HUES6 (cell line): ENCODE measurements around the gene JKAMP.
"Not testable (repeated sequence)": the region's sequence is repeated elsewhere in the genome, so short reads cannot be mapped to it uniquely, and the experiment has no call there.

Experiments
- H3K27ac ChIP-seq: 2 replicates; pipeline ENCODE4 v1.7.0; 2013; ENCODE audit warnings: low read depth, mild to moderate bottlenecking, low read length, inconsistent platforms
- H3K27me3 ChIP-seq: 2 replicates; pipeline ENCODE4 v1.6.1; 2013; ENCODE audit warnings: low read length; ENCODE audit not compliant: control insufficient read depth, insufficient read depth
- H3K36me3 ChIP-seq: 2 replicates; pipeline ENCODE4 v1.6.1; 2013; ENCODE audit warnings: low read length; ENCODE audit not compliant: control insufficient read depth, insufficient read depth
- H3K4me1 ChIP-seq: 2 replicates; pipeline ENCODE4 v1.6.1; 2013; ENCODE audit warnings: low read length; ENCODE audit not compliant: control insufficient read depth, insufficient read depth
- H3K4me3 ChIP-seq: 2 replicates; pipeline ENCODE4 v1.5.1; 2013; ENCODE audit warnings: low read depth, low read length
- H3K9ac ChIP-seq: one replicate; pipeline ENCODE4 v1.6.1; 2013; ENCODE audit warnings: mild to moderate bottlenecking, low read length
- H3K9me3 ChIP-seq: 2 replicates; pipeline ENCODE4 v1.6.1; 2013; ENCODE audit warnings: low read depth, low read length; ENCODE audit not compliant: control insufficient read depth, insufficient read depth

Gene JKAMP

GRCh38 chr14:59483819-59484638, at the start of gene JKAMP, which contains the start of gene L3HYPDH:
Gene JKAMP, plus strand, starts transcription at chr14:59484517. Its CDS starts 73 bp downstream, at chr14:59484590.
Gene L3HYPDH, minus strand, starts transcription at chr14:59484408. Its CDS starts 92 bp downstream, at chr14:59484316.
- H3K4me1 ChIP-seq, result peaks cover 13% of the 10 kb centered on the region

GRCh38 chr14:59435101-59435500, 49.2 kb upstream of the JKAMP start:
- Histone ChIP-seq H3K4me1 (no peaks in the 10 kb centered on the region), H3K9ac (no peak overlapping the region), H3K9me3 (no peaks in the 10 kb centered on the region), H3K36me3 (no peaks in the 10 kb centered on the region), H3K27me3 (no peaks in the 10 kb centered on the region), H3K27ac (no peak overlapping the region), H3K4me3 (no peak overlapping the region)

More at GRCh38 chr14:59483819-59484638, at the start of gene JKAMP, which contains the start of gene L3HYPDH:
- Histone ChIP-seq H3K9me3 (no peaks in the 10 kb centered on the region), H3K27me3 (no peaks in the 10 kb centered on the region), H3K36me3 (peaks cover 18% of the 10 kb centered on the region), H3K4me3 (peak within 1 kb of the TSS; percentile 83), H3K9ac (peak within 1 kb of the TSS; percentile 84), H3K27ac (peak within 1 kb of the TSS; percentile 73)

- H3K36me3 ChIP-seq, result no peaks in the 10 kb centered on the region
- no peaks in the 10 kb centered on the region for H3K9me3 ChIP-seq
- no peaks in the 10 kb centered on the region for H3K4me1 ChIP-seq
- no peak overlapping the region for H3K27ac ChIP-seq
- H3K27me3 ChIP-seq, result no peaks in the 10 kb centered on the region
- no peak overlapping the region for H3K4me3 ChIP-seq
- H3K9ac ChIP-seq, result no peak overlapping the region
Observed at GRCh38 chr14:59435987-59436386, 48.3 kb upstream of the JKAMP start.

GRCh38 chr14:59438195-59438647, 46.1 kb upstream of the JKAMP start:
- Histone ChIP-seq H3K4me1 (no peaks in the 10 kb centered on the region), H3K27ac (no peak overlapping the region), H3K9ac (no peak overlapping the region)

GRCh38 chr14:59439256-59439965, 44.9 kb upstream of the JKAMP start:
- no peak overlapping the region for H3K27ac ChIP-seq
- H3K9ac ChIP-seq, result no peak overlapping the region
- no peaks in the 10 kb centered on the region for H3K27me3 ChIP-seq
- no peaks in the 10 kb centered on the region for H3K36me3 ChIP-seq
- H3K4me3 ChIP-seq, result no peak overlapping the region
- no peaks in the 10 kb centered on the region for H3K9me3 ChIP-seq
- no peaks in the 10 kb centered on the region for H3K4me1 ChIP-seq

More at GRCh38 chr14:59438195-59438647, 46.1 kb upstream of the JKAMP start:
- Histone ChIP-seq H3K27me3 (no peaks in the 10 kb centered on the region), H3K9me3 (no peaks in the 10 kb centered on the region), H3K36me3 (no peaks in the 10 kb centered on the region), H3K4me3 (no peak overlapping the region)

GRCh38 chr14:59448673-59449072, 35.6 kb upstream of the JKAMP start:
- H3K9me3 ChIP-seq, H3K36me3 ChIP-seq, H3K27me3 ChIP-seq, H3K9ac ChIP-seq, H3K4me1 ChIP-seq, H3K27ac ChIP-seq, H3K4me3 ChIP-seq: not testable (repeated sequence)

- Histone ChIP-seq H3K4me1 (no peaks in the 10 kb centered on the region), H3K9me3 (no peaks in the 10 kb centered on the region), H3K9ac (no peak overlapping the region), H3K27ac (no peak overlapping the region), H3K27me3 (no peaks in the 10 kb centered on the region), H3K4me3 (no peak overlapping the region), H3K36me3 (no peaks in the 10 kb centered on the region; the same call in 1 of the 2 replicates)
Observed at GRCh38 chr14:59450716-59451115, 33.6 kb upstream of the JKAMP start.

- Histone ChIP-seq H3K4me1 (no peaks in the 10 kb centered on the region), H3K9me3 (no peaks in the 10 kb centered on the region), H3K27ac (no peak overlapping the region), H3K9ac (no peak overlapping the region), H3K36me3 (no peaks in the 10 kb centered on the region; the same call in 1 of the 2 replicates), H3K27me3 (no peaks in the 10 kb centered on the region), H3K4me3 (no peak overlapping the region)
Observed at GRCh38 chr14:59451849-59452248, 32.5 kb upstream of the JKAMP start.

GRCh38 chr14:59454139-59454538, 30.2 kb upstream of the JKAMP start:
- no peak overlapping the region for H3K4me3 ChIP-seq
- H3K27me3 ChIP-seq, result no peaks in the 10 kb centered on the region
- no peaks in the 10 kb centered on the region for H3K9me3 ChIP-seq
- no peaks in the 10 kb centered on the region; the same call in 1 of the 2 replicates for H3K36me3 ChIP-seq
- H3K4me1 ChIP-seq, result no peaks in the 10 kb centered on the region
- H3K9ac ChIP-seq, result no peak overlapping the region
- no peak overlapping the region for H3K27ac ChIP-seq

GRCh38 chr14:59455411-59455810, 28.9 kb upstream of the JKAMP start:
- no peak overlapping the region for H3K4me3 ChIP-seq
- H3K4me1 ChIP-seq, result no peaks in the 10 kb centered on the region
- H3K9me3 ChIP-seq, result no peaks in the 10 kb centered on the region
- H3K27me3 ChIP-seq, result no peaks in the 10 kb centered on the region
- no peak overlapping the region for H3K27ac ChIP-seq
- no peak overlapping the region for H3K9ac ChIP-seq
- peaks cover under 1% of the 10 kb centered on the region; the same call in 1 of the 2 replicates for H3K36me3 ChIP-seq

GRCh38 chr14:59458486-59458885, 25.8 kb upstream of the JKAMP start:
- no peak overlapping the region for H3K9ac ChIP-seq
- H3K27me3 ChIP-seq, result peaks cover 11% of the 10 kb centered on the region
- no peaks in the 10 kb centered on the region for H3K9me3 ChIP-seq
- peaks cover 4% of the 10 kb centered on the region; the same call in 1 of the 2 replicates for H3K36me3 ChIP-seq
- no peak overlapping the region for H3K4me3 ChIP-seq
- no peak overlapping the region for H3K27ac ChIP-seq
- H3K4me1 ChIP-seq, result no peaks in the 10 kb centered on the region
